K562 (cell line): ENCODE results near the gene DDIT3. TPM values are rescaled to one million over a fixed set of nuclear protein-coding genes. Genes with fewer than 3 reads are reported as not detected.

Experiments
- ATF7 ChIP-seq: fragments of 450-650 bp; IDR thresholded peaks from 2 replicates; pipeline ENCODE4 v1.7.1; 2014; ENCODE audit warnings: mild to moderate bottlenecking, moderate library complexity
- BRF2 ChIP-seq: IDR thresholded peaks from 3 replicates; pipeline ENCODE4 v1.6.1; 2011; ENCODE audit warnings: borderline replicate concordance, mild to moderate bottlenecking; ENCODE audit not compliant: insufficient read length, insufficient read depth
- CBX5 ChIP-seq: IDR thresholded peaks from 2 replicates; pipeline ENCODE4 v1.6.1; 2014; ENCODE audit warnings: low read depth, borderline replicate concordance
- CLOCK ChIP-seq: fragments of 250-450 bp; sonication (Bioruptor Pico); IDR thresholded peaks from 2 replicates; pipeline ENCODE4 v1.4.0; 2020; ENCODE audit warnings: mild to moderate bottlenecking, moderate library complexity, borderline replicate concordance
- DPF2 ChIP-seq: fragments of 450-650 bp; IDR thresholded peaks from 2 replicates; pipeline ENCODE4 v1.6.1; 2016
- ETV1 ChIP-seq: fragments of 450-650 bp; conservative IDR thresholded peaks from 2 replicates; pipeline ENCODE4 v1.6.1; 2016; ENCODE audit warnings: missing genetic modification characterization, control low read depth, low read depth, missing compliant biosample characterization
- FOS ChIP-seq: IDR thresholded peaks from 3 replicates; pipeline ENCODE4 v1.6.1; 2011; ENCODE audit not compliant: insufficient read length; ENCODE audit errors: extremely low read depth
- GABPB2 ChIP-seq: fragments of 250-450 bp; sonication (Bioruptor Pico); conservative IDR thresholded peaks from 2 replicates; pipeline ENCODE4 v1.5.1; 2021; ENCODE audit warnings: mild to moderate bottlenecking
- HNRNPLL ChIP-seq: fragments of 200-400 bp; formaldehyde crosslinking; IDR thresholded peaks from 2 replicates; pipeline ENCODE4 v1.6.1; 2017; ENCODE audit warnings: low read length, low read depth, mild to moderate bottlenecking; ENCODE audit not compliant: poor library complexity, severe bottlenecking
- KAT8 ChIP-seq: fragments of 450-650 bp; IDR thresholded peaks from 2 replicates; pipeline ENCODE4 v1.6.1; 2016; ENCODE audit warnings: low read depth, mild to moderate bottlenecking
- MED1 ChIP-seq: sonication (generic); formaldehyde crosslinking; IDR thresholded peaks from 2 replicates; pipeline ENCODE4 v1.8.1; 2023; ENCODE audit warnings: missing genetic modification reagents, borderline replicate concordance
- NFE2 ChIP-seq: IDR thresholded peaks from 2 replicates; pipeline ENCODE4 v1.6.1; 2014; ENCODE audit warnings: antibody characterized with exemption, low read depth
- NFRKB ChIP-seq: fragments of 450-650 bp; IDR thresholded peaks from 2 replicates; pipeline ENCODE4 v1.6.1; 2016; ENCODE audit warnings: low read depth
- PML ChIP-seq: IDR thresholded peaks from 2 replicates; pipeline ENCODE4 v1.6.1; 2012; ENCODE audit warnings: low read length, inconsistent platforms
- RBM17 ChIP-seq: fragments of 200-400 bp; formaldehyde crosslinking; IDR thresholded peaks from 2 replicates; pipeline ENCODE4 v1.6.1; 2017; ENCODE audit warnings: low read depth, mild to moderate bottlenecking, low read length, borderline replicate concordance
- RBM34 ChIP-seq: fragments of 200-400 bp; formaldehyde crosslinking; IDR thresholded peaks from 2 replicates; pipeline ENCODE4 v1.6.1; 2018; ENCODE audit warnings: low read length, borderline replicate concordance; ENCODE audit not compliant: insufficient read depth
- SIRT6 ChIP-seq: IDR thresholded peaks from one replicate; pipeline ENCODE4 v1.6.1; 2012; ENCODE audit warnings: low read depth, mild to moderate bottlenecking, control low read depth, inconsistent platforms, low read length, moderate library complexity
- SMAD2 ChIP-seq: fragments of 150-350 bp; IDR thresholded peaks from 2 replicates; pipeline ENCODE4 v1.6.1; 2014; ENCODE audit warnings: low read depth, mild to moderate bottlenecking, low read length
- SPI1 ChIP-seq: IDR thresholded peaks from 2 replicates; pipeline ENCODE4 v1.6.1; 2011; ENCODE audit warnings: low read depth, low read length, control low read depth, borderline replicate concordance
- TOE1 ChIP-seq, 2 experiments: fragments of 450-650 bp in 1 of 2; sonication (generic) in 1 of 2; formaldehyde crosslinking in 1 of 2; IDR thresholded peaks; 2 replicates each; pipeline versions ENCODE4 v1.7.1 to v1.8.0; 2016 to 2022; ENCODE audit warnings: borderline replicate concordance in 2 of 2, mild to moderate bottlenecking in 2 of 2, antibody characterized with exemption in 1 of 2, inconsistent platforms in 1 of 2, low read depth in 1 of 2, missing genetic modification reagents in 1 of 2, moderate library complexity in 1 of 2
- WHSC1 ChIP-seq: IDR thresholded peaks from one replicate; pipeline ENCODE4 v1.6.1; 2012; ENCODE audit warnings: low read length, control low read depth, inconsistent platforms
- ZNF253 ChIP-seq: fragments of 250-450 bp; sonication (Bioruptor Pico); conservative IDR thresholded peaks from 2 replicates; pipeline ENCODE4 v1.6.1; 2021; ENCODE audit warnings: mild to moderate bottlenecking
- ZNF263 ChIP-seq: sonication (generic); formaldehyde crosslinking; IDR thresholded peaks from 2 replicates; pipeline ENCODE4 v1.8.0; 2022; ENCODE audit warnings: mild to moderate bottlenecking, missing genetic modification reagents, borderline replicate concordance
- ZNF274 ChIP-seq: IDR thresholded peaks from 2 replicates; pipeline ENCODE4 v1.6.1; 2011; ENCODE audit warnings: low read depth, mild to moderate bottlenecking, low read length, moderate library complexity, borderline replicate concordance
- ZNF589 ChIP-seq: fragments of 200-800 bp; sonication (Bioruptor generic); IDR thresholded peaks from 2 replicates; pipeline ENCODE4 v1.6.1; 2016; ENCODE audit warnings: low read depth, missing genetic modification characterization, missing compliant biosample characterization
- ZNF766 ChIP-seq: fragments of 200-800 bp; sonication (Bioruptor generic); conservative IDR thresholded peaks from 2 replicates; pipeline ENCODE4 v1.6.1; 2016; ENCODE audit warnings: missing genetic modification characterization, missing compliant biosample characterization
- polyA plus RNA-seq, 8 experiments: library from polyadenylated mRNA; depleted of rRNA in 4 of 8; stranded (reverse) in 5 of 8; unstranded in 3 of 8; fragments of >200 nt; fragmentation: Nextera tagmentation in 2 of 8; fragmentation: Illumina TruSeq in 1 of 8; extraction: Ambion mirVana in 2 of 8; extraction: Trizol in 1 of 8; gene quantifications; 2 replicates each; pipeline versions ENCODE4 v1.2.1 to v1.2.3, GENCODE V29; 2011 to 2014; ENCODE audit warnings: inconsistent platforms in 1 of 8, missing spikeins in 1 of 8
- total RNA-seq, 7 experiments: library from RNA; depleted of rRNA in 6 of 7; stranded (reverse); fragments of >200 nt in 6 of 7; fragmentation: Illumina TruSeq in 2 of 7; extraction: Trizol in 2 of 7; gene quantifications; 2 replicates each; pipeline versions ENCODE4 v1.2.1 to v1.2.3, GENCODE V29; 2011 to 2021; ENCODE audit warnings: low replicate concordance in 1 of 7

DDIT3 gene
- total and polyA plus RNA-seq, 9 of the 15 experiments (the other 6 are each of a cell fraction or from before 2014, with no cell fraction given), result 59.1 to 272 (median 89.9) TPM

GRCh38 chr12:57520053-57520818 lies at the start of gene DDIT3 (continued):
- TF ChIP-seq ZNF766 (CRISPR knock-in tag), result peak; percentile 24; the same call in 1 of the 2 replicates
- no peak for TF ChIP-seq RBM17
- peak; percentile 24; the same call in 1 of the 2 replicates for TF ChIP-seq ETV1 (tag)
- TF ChIP-seq CLOCK, result no peak
- TF ChIP-seq ZNF274, result no peak
- no peak for TF ChIP-seq RBM34
- no peak for TF ChIP-seq CBX5
- no peak for TF ChIP-seq NFE2
- no peak for TF ChIP-seq KAT8
- peak; percentile 93 for TF ChIP-seq TOE1 (IDR thresholded peaks at IDR 0.05; ENCODE audit: borderline replicate concordance)
- no peak; the same call in 1 of the 2 replicates for TF ChIP-seq TOE1 (CRISPR knock-in tag; IDR thresholded peaks at IDR 0.05; ENCODE audit: borderline replicate concordance, low read depth)
- TF ChIP-seq MED1 (CRISPR knock-in tag), result peak; percentile 90; the same call in 1 of the 2 replicates
- peak; percentile 90 for TF ChIP-seq ZNF589 (CRISPR knock-in tag)
- TF ChIP-seq ZNF263 (CRISPR knock-in tag), result peak; percentile 72; the same call in 1 of the 2 replicates
- TF ChIP-seq WHSC1, result no peak
- TF ChIP-seq NFRKB, result peak; percentile 53; the same call in 1 of the 2 replicates
- TF ChIP-seq DPF2, result 0 out of 2 replicates have a peak, but pooled peaks have one; percentile 37
- peak; percentile 85 for TF ChIP-seq ATF7
- peak; percentile 39 for TF ChIP-seq SIRT6
- no peak for TF ChIP-seq ZNF253
- peak; percentile 53 for TF ChIP-seq HNRNPLL
- peak; percentile 92 for TF ChIP-seq PML
- TF ChIP-seq FOS, result peak; percentile 79
- TF ChIP-seq GABPB2 (CRISPR knock-in tag), result no peak; the same call in 1 of the 2 replicates
- peak; percentile 45; the same call in 1 of the 2 replicates for TF ChIP-seq SPI1
- no peak for TF ChIP-seq SMAD2
- TF ChIP-seq BRF2, result no peak
